ENCODE results near the gene RPIA.

DNA sequence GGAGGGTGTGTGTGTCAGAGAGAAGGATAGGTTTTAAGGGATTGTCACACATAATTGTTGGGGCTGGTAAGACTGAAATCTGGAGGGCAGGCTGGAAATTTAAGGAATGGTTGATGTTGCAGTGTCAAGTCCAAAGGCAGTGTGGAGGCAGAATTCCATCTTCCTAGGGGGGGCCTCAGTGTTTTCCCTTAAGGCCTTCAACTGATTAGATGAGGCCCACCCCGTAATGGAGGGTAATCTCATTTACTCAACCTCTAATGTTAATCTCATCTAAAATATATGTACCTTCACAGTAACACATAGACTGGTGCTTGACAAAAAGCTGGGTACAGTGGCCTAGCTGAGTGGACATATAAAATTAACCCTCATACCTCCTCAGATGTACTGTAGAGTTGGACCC lies 30.9 kb upstream of the RPIA start:
- TF ChIP-seq, protein P1, sequence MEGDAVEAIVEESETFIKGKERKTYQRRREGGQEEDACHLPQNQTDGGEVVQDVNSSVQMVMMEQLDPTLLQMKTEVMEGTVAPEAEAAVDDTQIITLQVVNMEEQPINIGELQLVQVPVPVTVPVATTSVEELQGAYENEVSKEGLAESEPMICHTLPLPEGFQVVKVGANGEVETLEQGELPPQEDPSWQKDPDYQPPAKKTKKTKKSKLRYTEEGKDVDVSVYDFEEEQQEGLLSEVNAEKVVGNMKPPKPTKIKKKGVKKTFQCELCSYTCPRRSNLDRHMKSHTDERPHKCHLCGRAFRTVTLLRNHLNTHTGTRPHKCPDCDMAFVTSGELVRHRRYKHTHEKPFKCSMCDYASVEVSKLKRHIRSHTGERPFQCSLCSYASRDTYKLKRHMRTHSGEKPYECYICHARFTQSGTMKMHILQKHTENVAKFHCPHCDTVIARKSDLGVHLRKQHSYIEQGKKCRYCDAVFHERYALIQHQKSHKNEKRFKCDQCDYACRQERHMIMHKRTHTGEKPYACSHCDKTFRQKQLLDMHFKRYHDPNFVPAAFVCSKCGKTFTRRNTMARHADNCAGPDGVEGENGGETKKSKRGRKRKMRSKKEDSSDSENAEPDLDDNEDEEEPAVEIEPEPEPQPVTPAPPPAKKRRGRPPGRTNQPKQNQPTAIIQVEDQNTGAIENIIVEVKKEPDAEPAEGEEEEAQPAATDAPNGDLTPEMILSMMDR (IDR thresholded peaks at IDR 0.05; ENCODE audit: low read depth, low read length) = no peak
- TF ChIP-seq POLR2A (IDR thresholded peaks at IDR 0.05; ENCODE audit: extremely low read depth, insufficient read length) (no peak), MYC (IDR thresholded peaks at IDR 0.05; ENCODE audit: low read depth, low read length) (no peak)
- TF ChIP-seq, protein P2, sequence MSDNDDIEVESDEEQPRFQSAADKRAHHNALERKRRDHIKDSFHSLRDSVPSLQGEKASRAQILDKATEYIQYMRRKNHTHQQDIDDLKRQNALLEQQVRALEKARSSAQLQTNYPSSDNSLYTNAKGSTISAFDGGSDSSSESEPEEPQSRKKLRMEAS (IDR thresholded peaks at IDR 0.05; ENCODE audit: low read depth, low read length) = no peak
